ENCODE results near the gene TSHR.
"Not testable (repeated sequence)": the region's sequence is repeated elsewhere in the genome, so short reads cannot be mapped to it uniquely, and the experiment has no call there.

The TSHR gene

GRCh38 chr14:81091139-81091538, 135.7 kb downstream of the TSHR start:
- no peak for DNase-seq

GRCh38 chr14:81091660-81092059, 136.2 kb downstream of the TSHR start:
- DNase-seq, result no peak

- no peak for DNase-seq
Observed at GRCh38 chr14:81093651-81094050, 138.2 kb downstream of the TSHR start.

- no peak for DNase-seq
Observed at GRCh38 chr14:81095539-81095938, 140.1 kb downstream of the TSHR start.

DNA sequence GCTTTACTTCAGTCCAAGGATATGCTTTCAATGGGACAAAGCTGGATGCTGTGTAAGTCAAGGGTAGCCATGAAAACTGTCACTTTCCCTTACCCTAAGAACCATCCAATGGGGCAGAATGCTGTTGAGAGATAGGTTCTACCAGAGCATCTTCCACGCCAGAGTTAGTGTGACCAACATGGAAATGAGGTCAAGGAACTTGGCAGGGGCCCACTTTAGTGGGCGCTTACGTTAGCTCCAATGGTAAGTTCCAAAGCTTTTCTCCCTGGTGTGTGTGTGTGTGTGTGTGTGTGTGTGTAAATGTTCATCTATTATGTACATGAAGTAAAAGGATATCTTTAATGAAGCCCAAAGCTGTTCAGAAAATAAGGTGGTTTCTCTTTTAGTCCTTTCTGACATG, 141.2 kb downstream of the TSHR start:
- no peak for DNase-seq

DNA sequence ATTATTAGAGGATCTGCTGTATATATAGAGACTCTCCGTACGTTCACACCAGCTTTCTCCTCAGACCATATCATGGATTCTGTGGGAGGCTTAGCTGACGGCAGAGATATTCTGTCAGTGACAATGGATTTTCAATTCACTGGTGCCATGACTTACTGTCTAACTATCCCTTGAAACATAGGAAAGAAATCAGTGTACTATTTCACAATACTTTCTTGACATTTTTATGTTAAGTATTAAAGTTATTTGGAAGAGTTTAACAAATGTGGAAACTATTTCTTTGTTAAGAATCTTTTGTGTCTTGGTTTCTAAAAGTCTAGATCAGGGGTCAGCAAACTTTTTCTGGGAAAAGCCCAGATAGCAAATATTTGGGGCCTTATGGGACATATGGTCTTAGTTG, 146.8 kb downstream of the TSHR start:
- DNase-seq, result no peak

GRCh38 chr14:81103443-81103842, 148.0 kb downstream of the TSHR start:
- no peak for DNase-seq

GRCh38 chr14:81105378-81105777, 150.0 kb downstream of the TSHR start:
- DNase-seq, result no peak

GRCh38 chr14:81105961-81106360, 150.5 kb downstream of the TSHR start:
- no peak for DNase-seq

GRCh38 chr14:81110186-81110585, 154.8 kb downstream of the TSHR start:
- no peak for DNase-seq

- DNase-seq, result no peak
Observed at GRCh38 chr14:81113176-81113575, 157.8 kb downstream of the TSHR start.

DNA sequence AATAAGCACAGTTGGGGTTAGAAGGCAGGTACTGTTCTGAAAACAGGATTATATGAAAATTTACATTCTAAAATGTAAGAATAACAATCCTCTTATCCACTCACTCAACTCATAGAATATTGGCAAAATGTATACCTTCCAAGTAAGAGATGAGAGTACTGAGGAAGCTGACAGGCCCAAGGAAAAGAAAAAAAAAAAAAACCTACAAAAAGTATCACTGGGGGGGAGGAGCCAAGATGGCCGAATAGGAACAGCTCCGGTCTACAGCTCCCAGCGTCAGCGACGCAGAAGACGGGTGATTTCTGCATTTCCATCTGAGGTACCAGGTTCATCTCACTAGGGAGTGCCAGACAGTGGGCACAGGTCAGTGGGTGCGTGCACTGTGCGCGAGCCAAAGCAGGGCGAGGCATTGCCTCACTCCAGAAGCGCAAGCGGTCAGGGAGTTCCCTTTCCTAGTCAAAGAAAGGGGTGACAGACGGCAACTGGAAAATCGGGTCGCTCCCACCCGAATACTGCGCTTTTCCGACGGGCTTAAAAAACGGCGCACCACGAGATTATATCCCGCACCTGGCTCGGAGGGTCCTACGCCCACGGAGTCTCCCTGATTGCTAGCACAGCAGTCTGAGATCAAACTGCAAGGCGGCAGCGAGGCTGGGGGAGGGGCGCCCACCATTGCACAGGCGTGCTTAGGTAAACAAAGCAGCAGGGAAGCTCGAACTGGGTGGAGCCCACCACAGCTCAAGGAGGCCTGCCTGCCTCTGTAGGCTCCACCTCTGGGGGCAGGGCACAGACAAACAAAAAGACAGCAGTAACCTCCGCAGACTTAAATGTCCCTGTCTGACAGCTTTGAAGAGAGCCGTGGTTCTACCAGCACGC, 158.8 kb downstream of the TSHR start:
- not testable (repeated sequence) for DNase-seq

DNA sequence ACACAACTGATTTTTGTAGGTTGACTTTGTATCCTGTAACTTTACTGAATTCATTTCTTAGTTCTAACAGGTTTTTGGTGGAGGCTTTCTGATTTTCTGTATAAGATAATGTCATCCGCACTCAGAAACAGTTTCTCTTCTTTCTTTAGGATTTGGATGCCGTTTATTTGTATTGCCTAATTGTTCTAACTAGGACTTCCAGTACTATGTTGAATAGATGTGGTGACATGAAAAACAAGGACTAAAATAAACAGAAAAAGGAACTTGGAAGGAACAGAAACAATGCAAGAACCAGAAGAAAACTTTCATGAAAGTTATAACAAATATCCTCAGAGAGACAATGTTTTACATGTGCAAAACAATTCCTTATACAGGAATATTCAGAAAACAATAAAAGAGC, 165.1 kb downstream of the TSHR start:
- no peak for DNase-seq

DNA sequence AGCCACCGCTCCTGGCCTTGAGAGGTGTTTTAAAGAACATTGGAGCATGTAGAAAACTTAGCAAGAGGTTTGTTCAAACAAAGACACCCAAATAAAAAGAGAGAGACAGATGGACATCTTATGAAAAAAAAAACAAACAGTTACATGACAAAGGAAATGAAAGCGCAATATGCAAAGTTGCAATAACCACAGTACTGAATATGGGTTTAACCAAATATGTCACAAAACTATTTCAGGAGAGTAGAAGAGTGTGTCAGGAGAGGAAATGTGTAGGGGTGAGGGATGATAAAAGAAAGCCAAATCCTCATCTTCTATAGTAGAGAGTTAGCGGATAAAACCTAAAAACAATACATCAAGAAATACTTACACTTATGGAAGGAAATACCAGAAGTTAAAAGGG, 166.9 kb downstream of the TSHR start:
- DNase-seq, result no peak

DNA sequence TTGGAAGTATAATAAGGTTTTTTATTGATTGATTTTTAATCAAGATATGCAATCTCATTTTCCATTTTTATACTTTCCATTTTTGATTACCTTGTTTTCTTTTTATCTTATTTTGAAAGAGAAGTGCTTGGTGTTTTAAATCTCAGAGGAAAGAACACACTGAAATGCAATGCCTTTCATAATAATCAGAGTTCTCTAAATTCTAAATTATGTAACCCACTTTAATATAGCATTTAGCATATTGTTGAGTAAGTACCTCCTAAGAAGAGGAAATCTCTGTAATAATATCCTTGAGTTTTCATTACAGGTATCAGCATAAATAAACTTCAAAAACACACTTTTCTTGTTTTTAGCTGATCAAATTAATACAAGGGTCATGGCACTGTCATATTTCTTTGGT, 168.4 kb downstream of the TSHR start:
- no peak for DNase-seq

DNA sequence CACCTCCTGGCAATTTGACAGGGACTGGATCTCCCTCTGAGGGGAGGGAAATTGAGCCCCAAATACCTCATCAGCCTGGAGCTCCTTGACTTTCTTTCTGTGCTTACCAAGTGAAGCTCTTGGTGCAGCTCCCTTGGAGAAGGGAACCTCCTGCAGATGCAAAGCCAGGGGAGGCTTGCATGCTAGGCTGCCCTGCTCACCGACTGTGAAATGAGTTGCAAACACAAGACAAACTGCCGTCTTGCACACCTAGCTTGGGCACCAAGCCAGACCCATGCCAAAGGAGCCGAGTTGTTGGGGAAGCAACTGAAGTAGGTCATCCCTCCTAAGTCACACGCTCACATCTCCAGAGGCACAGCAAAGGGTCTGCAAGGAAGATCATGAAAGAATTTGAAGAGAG, 170.1 kb downstream of the TSHR start:
- no peak for DNase-seq

DNA sequence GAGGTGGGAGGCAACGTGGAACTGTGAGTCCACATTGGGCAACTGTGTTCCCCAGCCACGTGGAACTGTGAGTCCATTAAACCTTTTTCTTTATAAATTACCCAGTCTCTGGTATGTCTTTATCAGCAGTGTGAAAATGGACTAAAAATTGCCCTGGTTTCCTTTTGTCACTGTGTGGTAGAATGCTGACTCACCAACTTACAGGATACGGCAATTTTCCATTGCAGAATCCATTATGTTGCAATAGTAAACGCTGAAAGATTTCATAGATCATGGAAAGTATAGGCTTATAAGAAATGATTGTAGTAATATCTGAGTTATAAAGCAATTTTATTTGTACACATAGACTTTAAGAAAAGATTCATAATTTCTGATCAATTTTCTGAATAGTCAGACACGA, 172.4 kb downstream of the TSHR start:
- no peak for DNase-seq

DNA sequence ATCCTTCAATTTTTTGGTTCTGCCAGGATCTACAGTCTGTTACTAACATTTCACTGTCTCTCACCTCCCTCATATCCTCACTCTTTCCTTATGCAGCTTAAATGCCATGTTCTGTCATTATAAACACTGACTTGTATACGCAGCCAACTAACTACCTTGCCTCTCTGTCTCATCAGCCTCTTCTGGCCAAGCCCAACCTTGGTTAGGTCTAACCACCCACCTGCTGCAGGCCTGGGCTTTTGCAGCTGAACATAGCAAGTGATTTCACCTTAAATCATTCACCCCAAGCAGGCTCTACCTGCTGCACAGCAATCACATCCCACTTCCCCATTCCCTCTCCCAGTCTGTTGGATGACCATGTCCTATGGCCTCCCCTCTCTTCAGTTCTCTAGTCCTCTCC, 173.8 kb downstream of the TSHR start:
- DNase-seq, result no peak

DNA sequence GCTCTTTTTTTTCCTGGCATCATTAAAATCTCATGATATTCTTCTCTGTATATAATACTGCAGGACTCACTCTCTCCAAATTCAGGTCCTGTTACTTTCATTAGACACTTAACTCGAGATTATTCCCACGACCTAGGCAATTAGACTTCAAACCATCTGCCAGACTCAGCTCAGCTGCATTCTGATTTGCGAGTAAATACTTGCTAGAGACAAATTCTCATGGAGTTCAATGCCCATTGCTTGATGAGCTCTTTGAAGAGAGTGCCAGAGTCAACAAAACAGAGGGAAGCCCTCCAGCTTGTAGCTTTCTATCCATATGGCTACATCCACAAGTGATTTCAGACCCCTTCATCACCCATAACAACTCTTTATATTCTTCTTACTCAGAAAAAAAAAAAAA, 177.0 kb downstream of the TSHR start:
- DNase-seq, result no peak

DNA sequence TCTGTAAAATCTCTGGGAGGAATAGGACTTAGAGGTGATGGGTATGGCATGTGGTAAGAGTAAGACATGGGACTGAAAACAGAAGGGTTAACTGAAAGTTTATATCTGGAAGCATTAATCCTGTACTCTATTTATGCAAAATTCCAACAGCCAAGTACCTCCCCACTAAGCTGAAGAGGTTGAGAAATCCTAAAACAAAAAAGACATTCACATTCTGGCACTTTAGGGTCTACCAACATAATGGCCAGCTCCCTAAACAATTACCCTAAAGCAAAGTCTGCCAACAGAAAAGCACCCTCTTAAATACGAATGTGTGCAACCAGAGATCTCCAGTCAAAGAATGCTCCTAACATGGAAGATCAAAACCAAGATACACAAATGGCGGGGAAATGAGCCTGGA, 178.0 kb downstream of the TSHR start:
- no peak for DNase-seq

GRCh38 chr14:81137316-81137715, 181.9 kb downstream of the TSHR start:
- no peak for DNase-seq

DNA sequence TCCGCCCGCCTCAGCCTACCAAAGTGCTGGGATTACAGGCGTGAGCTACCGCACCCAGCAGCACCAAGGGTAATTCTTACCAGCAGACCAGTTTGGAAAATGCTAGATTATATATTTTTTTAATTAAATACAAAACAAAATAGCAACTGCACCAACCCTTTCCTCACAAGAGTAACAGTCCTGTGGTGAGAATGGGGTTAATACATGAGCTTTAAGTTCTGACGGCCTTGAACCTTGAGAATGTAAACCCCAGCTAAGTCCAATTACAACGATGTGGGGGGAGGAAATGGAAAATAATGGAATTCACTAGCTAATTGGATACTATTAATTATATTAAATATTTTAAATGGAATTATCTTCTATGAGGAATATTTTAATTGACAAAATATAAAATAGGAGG, 183.0 kb downstream of the TSHR start:
- no peak for DNase-seq

DNA sequence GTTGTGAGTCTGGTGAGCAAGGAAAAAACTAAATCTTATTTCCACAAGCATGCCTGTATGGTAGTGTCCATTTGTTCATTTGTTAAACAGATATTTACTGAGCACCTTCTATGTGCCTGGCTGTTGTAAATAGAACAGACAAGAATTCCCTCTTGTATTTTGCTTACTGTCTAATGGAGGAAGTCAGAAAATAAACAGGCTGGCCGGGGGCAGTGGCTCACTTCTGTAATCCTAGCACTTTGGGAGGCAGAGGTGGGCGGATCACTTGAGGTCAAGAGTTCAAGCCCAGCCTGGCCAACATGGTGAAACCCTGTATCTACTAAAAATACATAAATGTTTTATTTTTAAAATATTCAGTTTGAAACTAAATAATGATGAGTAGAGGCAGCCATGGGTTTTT, 186.0 kb downstream of the TSHR start:
- no peak for DNase-seq

DNA sequence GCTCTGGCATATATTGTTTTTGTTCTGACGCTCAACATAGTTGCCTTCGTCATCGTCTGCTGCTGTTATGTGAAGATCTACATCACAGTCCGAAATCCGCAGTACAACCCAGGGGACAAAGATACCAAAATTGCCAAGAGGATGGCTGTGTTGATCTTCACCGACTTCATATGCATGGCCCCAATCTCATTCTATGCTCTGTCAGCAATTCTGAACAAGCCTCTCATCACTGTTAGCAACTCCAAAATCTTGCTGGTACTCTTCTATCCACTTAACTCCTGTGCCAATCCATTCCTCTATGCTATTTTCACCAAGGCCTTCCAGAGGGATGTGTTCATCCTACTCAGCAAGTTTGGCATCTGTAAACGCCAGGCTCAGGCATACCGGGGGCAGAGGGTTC, 188.4 kb downstream of the TSHR start:
- DNase-seq, result no peak
